GM18499 (cell line): ENCODE results near the gene SNRPE.
A peak's percentile ranks its signal among the peaks of the same experiment; 100 is the strongest.
"Not testable (repeated sequence)": the region's sequence is repeated elsewhere in the genome, so short reads cannot be mapped to it uniquely, and the experiment has no call there.

Experiments
- ATAC-seq: cut with Tn5 transposase; IDR thresholded peaks from one replicate; pipeline ENCODE4 v1.9.1; 2021; ENCODE audit warnings: moderate number of reproducible peaks; ENCODE audit not compliant: insufficient read depth, unreplicated experiment

The SNRPE gene

DNA sequence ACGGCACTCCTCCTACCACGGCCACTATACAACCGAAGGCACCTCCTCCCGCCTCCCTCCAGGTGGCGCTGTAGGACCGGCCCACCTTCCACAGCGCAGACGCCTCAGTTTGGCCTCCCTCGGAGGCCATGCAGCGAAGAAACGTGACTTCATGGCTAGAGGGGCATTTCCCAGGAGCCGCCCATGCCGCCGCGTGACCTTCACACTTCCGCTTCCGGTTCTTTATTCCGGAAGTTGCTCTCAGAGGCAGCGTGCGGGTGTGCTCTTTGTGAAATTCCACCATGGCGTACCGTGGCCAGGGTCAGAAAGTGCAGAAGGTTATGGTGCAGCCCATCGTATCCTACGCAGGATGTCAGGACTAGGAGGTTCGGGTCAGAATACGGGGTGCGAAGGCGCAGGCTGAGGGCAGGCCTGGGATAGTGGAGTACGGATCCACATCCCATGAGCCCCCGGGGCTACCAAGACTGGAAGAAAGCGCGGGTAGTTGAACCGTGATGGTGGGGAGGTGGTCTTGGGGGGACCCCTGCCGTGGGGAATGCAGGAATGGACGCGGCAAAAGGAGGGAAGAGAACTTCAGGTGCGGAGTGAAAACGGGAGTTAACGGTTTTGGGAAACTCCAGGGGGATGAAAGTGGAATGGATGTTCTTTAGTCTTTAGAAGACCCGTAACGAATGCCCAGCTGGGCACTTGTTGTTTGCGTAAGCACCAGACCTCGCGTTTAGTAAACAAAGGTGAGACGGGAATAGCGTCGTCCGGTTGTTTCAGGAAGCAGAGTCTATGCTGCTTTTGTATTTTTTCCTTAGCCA, at the start of gene SNRPE:
SNRPE (plus strand) TSS at position 221 of the 806 bp plus-strand sequence; CDS start at position 282, 61 bp downstream.
- peak; percentile 97 for ATAC-seq

DNA sequence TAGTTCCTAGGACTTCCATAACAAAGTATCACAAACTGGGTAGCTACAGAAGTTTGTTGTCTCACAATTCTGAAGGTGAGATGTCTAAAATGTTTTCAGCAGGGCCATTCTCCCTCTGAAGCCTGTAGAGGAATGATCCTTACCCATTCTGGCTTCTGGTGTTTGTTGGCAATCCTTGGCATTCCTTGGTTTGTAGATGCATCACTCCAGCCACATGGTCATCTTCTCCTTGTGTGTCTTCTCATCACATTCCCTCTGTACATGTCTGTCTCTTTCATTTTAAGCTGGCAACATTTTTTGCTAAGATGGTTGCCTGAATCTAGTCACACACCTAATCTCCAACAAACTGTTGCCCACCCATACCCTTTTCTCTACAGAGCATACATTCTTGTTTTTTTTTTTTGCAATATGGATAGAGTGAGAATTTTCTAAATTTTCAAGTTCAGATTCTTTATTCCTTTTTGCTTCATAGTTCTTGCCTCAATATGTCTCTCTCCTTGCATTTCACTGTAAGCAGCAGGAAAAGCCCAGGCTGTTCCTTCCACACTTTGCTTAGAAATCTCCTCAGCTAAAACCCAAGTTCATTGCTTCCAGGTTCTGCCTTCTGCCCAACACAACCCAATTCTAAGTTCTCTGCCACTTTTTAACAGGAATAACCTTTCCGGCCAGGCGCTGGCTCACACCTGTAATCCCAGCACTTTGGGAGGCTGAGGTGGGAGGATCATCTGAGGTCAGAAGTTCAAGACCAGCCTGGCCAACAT, 47.6 kb upstream of the SNRPE start:
- ATAC-seq: no peak

DNA sequence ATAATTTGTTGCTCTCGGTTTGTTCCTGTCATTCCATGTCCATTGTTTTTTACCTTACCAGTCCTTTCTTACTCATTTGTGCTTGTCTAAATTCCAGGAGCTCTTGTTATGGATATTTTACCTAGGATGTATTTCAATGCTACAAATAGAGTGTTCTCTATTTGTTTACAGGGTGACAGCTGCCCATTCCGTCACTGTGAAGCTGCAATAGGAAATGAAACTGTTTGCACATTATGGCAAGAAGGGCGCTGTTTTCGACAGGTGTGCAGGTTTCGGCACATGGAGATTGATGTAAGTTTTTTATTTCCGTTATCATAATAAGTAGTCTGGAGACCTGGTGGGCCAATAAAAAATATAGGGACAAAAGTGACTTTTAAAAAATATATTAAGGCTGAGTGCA, 43.0 kb upstream of the SNRPE start:
- ATAC-seq: no peak

DNA sequence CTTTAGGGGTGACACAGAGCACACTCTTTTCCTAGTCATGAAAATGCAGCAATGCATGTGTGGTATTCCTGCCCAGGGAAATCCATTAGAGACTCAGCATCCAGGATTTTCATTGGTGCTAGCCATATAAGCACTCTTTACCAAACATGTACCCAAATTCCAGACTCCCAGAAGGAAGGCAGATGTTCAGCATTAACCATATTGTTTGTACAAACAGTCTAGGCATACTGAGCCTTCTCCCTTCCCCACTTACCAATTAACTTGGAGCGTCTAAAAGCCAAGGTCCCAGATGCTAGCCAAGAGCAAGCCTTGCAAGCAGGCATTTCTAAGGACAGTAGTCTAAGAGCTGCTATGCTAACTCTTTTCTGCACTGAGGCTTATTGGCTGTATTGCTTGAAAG, 38.1 kb upstream of the SNRPE start:
- ATAC-seq: no peak

DNA sequence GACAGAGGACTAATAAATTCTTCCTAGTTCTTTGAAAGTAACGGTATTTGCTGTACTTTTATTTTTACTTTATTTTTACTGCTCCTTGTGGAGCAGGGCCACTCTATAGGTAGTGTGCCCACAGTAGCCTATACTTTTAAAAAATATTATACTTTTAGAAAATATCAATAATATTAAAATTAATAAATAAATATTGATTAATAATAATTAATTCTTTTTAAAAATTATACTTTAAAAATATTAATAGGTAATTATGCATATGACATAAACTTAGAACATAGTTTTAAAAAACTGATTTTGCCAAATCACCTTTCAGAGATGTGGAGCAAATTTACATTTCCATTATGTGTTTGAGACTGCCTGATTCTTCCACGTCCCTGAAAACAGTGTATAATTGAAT, 35.2 kb upstream of the SNRPE start:
- no peak for ATAC-seq

DNA sequence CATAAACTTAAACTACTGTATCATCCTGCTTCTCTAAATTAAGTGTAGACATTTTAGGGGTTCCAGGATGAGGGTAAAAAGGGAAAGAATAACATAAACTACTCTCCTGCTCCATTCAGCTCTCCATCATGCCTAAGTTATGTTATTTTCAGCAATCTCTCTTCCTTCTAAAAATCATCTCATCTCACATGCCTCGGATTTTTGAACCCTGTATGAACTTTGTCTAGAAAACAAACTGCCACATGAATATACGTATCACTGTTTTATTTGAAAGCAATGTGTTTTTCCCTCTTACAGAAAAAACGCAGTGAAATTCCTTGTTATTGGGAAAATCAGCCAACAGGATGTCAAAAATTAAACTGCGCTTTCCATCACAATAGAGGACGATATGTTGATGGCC, 33.4 kb upstream of the SNRPE start:
- no peak for ATAC-seq

DNA sequence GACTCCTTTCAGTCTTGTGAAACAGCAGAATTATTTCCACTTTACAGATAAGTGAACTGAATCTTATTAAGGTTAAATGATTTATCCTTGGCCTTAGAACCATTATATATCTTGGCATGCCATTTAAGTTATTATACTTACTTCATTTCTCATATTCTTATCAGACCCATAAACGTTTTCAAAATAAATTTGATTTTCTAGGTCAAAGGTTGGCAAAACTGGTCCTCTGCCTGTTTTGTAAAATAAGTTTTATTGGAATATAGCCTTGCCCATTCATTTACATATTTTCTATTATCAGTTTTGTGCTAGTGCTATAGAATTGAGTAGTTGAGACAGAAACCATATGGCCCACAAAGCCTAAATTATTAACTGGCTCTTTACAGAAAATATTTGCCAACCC, 32.9 kb upstream of the SNRPE start:
- no peak for ATAC-seq

DNA sequence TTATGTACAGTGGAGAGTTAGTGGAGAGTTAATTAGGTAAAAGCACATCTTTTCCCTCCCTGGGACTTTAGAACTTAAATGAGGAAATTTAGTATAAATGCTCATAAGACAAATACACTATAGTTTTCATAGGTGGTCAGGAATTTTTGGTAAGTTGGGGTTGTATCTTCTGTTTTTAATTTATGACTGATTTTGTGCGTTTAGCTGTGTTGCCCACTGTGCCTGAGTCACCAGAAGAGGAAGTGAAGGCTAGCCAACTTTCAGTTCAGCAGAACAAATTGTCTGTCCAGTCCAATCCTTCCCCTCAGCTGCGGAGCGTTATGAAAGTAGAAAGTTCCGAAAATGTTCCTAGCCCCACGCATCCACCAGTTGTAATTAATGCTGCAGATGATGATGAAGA, 32.2 kb upstream of the SNRPE start:
- not testable (repeated sequence) for ATAC-seq

DNA sequence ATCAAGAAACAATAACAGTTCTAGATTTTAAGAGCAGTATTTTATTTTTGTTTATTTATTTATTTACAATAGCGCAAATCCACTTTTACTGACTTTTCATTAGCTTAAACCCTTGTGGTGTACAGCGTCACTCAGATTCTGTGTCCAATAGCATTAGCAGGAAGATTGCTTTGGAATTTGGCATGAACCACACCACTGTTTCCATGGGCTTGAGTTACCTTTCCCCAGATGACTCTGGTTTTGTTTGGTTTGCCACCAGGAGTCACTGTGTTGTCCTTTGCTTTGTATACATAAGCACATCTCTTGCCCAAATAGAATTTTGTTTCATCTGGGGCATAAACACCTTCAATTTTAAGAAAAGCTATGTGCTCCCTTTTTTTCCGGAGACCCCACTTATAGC, 25.9 kb upstream of the SNRPE start:
- no peak for ATAC-seq

DNA sequence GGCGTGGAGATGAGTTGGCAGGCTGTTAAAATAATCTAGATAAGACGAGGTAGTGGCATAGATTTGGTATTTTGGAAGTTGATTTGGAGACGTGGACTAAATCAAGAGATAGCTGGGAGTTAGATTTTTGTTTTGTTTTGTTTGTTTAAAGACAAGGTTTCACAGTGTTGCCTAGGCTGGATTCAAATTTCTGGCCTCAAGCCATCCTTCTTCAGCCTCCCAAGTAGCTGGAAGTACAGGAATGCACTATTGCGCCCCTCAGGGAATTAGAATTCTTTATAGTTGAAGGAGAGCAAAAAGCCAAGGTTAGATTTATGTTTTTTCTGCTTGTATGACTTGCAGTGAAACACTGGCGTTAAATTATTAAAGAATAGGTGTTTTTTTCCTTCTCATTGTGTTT, 22.3 kb upstream of the SNRPE start:
- ATAC-seq: no peak

DNA sequence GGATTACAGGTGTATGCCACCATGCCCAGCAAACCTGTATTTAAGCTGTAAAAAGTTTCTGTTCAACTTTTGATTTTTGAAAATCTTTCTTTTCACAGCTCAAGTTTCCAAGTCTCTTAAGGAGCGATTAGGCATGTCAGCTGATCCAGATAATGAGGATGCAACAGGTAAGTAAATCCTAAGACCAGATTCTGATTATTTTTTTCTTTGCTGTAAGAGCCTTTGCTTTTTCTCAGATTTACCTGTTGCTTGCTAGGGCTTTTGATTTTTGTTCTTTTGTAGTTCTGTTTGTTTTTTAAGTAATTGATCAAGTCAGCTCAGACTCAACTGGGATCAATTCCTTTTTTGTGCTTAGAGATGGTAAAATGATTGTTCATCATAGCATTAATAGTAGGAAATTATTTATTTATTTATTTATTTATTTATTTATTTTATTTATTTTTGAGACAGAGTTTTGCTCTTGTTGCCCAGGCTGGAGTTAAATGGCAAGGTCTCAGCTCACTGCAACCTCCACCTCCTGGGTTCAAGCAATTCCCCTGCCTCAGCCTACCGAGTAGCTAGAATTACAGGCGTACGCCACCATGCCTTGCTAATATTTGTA, 21.1 kb upstream of the SNRPE start:
- ATAC-seq: no peak

DNA sequence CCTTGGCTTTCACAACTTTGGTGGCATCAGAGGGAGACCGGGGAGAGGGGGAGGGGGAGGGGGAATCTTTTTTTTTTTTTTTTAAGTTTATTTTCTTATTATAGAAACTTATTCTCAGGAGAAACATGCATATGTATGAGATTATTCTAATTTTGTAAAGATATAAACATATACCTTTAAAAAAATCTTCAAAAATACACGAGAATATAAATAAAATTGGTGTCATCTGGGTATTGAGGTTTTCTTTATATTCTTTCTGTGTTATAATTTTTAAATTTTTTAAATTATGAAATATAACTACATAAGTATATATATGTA, 18.9 kb upstream of the SNRPE start:
- no peak for ATAC-seq

DNA sequence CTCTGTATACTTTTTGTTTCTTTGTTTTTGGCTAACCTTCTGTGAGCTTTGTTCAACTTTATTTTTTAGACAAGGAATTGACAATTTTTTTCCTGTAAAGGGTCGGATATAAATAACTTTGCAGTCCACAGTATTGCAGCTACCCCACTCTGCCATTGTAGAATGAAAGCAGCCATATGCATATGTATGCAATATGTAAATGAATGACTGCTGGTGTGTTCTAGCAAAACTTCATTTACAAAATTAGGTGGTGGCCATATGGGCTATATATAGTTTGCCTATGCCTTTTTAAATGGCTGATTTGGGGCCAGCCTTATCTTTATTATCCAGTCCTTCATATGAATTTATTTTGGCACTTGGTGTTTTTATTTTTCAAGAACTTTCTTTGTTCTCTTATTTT, 18.0 kb upstream of the SNRPE start:
- ATAC-seq: no peak

DNA sequence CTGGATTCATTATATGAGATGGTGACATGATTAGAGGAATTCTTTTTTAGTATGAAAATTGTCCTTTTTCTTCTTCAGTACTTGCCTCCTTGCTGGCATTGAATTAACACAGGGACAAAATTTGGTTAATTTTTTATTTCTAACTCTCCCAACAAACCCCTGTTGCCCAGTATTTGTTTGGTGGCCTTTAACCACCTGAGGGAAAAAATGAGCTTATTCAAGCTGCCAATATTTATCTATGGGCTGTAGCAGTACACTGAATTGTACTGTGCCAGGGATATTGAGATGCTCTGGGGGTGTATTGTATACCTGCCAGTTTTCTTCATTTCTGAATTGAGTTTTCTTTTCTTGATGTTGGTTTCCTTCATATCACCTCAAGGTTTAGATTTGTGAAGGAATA, 8.3 kb upstream of the SNRPE start:
- not testable (repeated sequence) for ATAC-seq

DNA sequence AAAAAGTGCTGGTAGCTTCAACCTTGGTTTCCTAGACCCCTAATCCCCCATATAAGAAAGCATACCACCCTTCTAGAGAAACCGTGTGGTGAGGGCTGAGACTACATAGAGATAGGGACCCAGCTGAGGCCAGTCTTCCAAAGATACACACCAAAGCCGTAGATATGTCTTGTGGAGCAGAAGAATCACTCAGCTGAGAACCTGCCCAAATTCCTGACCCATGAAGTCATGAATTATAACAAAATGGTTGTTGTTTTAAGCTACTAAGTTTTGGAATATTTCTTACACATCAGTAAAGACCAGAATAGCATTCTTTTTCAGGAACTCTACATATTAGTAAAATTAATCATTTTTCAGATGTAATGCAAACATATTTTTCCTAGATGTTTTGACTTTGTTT, 3.3 kb upstream of the SNRPE start:
- ATAC-seq: no peak

DNA sequence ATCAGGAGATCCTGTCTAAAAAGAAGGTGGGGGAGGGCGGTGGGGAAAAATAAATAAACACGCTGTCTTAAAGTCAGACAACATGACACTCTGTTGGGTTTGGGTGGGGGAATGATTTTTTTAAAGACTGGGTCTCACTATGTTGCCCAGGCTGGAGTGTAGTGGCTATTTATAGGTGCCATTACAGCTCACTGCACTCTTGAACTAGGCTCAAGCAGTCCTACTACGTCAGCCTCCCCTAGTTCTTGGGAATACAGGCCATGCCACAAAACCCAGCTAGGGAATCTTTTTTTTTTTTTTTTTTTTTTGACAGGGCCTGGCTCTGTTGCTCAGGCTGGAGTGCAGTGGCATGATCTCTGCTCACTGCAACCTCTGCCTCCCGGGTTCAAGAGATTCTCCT, 2.4 kb upstream of the SNRPE start:
- no peak for ATAC-seq

DNA sequence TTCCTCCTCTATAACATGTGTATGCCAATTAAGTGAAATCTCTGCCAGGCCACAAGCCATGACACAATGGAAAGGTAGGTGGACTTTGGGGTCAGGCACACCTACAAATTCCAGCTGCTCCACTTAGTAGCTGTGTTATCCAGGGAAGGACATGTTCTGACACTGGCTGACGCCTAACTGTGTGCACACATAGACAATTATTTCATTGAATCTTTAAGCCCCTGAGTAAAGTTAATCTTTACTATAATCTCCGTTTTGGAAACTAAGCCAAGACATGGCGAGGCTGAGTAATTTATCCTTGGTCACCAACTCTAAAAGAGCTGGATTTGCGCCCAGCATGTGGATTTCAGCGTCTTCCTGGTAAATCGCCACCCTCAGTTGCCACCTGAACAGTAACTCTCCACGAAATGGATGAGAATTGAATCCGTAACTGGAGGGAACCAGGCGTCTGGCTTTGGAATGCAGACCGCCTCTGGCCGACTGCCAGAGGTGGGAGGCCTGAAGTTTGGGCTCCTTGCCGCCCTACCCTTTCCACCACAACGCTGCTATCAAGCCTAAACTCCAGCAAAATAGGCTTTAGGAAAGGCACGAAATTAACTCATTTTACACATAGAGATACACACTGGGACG, 888 bp upstream of the SNRPE start:
- no peak for ATAC-seq

DNA sequence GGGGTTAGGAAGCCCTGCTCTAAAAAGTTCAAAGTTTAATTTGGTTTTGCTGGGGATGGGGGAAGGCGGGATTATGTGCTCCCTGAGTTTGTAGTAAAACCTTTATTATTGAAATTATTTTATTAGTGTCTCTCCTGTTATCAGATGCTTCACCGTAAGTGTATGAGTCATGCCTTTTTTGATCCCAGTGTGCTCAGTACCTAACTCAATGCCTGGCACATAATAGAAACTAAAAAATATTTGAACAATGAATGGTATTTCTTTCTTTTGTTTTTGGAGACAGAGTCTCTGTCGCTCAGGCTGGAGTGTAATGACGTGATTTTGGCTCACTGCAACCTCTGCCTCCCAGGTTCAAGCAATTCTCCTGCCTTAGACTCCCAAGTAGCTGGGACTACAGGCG, 6.4 kb downstream of the SNRPE start:
- no peak for ATAC-seq

DNA sequence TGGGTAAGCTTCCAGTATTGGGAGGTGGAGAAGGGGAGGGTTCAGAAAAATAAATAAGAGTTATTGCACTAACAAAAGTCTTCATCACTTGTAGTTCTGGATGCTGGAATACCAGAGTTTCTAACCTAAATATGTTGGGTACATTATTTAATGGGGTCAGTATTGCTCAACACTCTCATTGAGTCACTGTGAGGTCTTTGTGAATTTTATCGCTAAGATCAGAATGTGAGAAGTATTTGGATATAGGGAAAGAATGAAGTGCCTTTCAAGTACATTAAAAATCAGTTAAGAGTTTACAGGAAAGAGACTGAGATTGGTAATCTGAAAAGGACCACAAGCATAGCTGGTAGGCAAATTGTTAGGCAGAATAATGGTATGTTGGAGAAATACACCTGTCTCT, 8.8 kb downstream of the SNRPE start:
- ATAC-seq: no peak

DNA sequence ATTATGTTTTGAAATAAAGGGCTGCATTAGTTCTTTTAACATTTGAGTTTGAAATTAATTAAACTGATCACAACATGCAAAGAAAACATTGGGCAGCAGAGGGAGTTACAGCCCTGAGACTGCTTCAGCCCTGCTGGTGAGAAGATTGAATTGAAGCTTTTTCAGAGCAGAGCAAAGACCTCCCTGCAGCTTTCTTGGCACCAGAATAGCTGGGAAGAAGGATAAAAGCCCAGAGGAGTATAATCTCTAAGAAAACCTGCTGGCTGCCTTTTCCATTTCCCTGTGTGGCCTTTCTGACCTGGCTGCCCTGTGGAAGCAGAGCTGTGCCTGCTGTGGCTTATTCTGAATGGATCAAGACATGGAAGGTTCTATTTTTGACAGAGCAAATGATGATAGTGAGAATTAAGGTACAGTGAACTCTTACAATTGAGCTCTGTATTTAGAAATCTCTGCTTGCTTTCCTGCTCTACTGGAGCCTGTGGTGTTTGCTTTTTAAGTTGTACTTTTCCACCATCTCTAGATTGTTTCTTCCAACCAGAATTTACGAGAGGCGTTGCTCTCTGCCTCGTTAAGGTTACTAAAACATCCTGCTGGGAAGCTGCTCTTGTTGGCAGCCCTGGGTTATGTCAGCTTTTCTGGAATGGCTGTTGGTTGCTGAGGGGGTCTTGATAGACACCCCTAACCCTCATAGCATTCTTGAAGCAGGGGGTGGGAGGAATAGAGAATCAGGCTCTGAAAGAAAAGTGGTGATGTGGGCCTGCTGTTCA, 9.9 kb downstream of the SNRPE start:
- ATAC-seq: no peak
